Activated naive CD4-positive, alpha-beta T cell treated with anti-CD3 and anti-CD28 coated beads, Interleukin-2, amount 10 ng/mL, durations not matched to agents 7 days and 5 days (primary cell): ENCODE results near the gene PLIN1.

Experiments used
- CTCF ChIA-PET: fragments of 350-600 bp; sonication (Branson Sonifier 250); formaldehyde crosslinking; loops from one replicate; lab custom pipeline; 2021; ENCODE audit warnings: antibody characterized with exemption; lab: Charles Lee
- DNase-seq: peaks from one replicate; pipeline ENCODE4 v3.0.0-alpha.2; 2020
- H3K27ac Mint-ChIP-seq: one replicate; pipeline ENCODE4 v1.8.0; 2021; ENCODE audit warnings: mild to moderate bottlenecking, moderate library complexity, mixed read lengths
- H3K27me3 Mint-ChIP-seq: one replicate; pipeline ENCODE4 v1.8.0; 2021; ENCODE audit warnings: mild to moderate bottlenecking, mixed read lengths
- H3K36me3 Mint-ChIP-seq: one replicate; pipeline ENCODE4 v1.8.0; 2021; ENCODE audit warnings: mixed read lengths
- H3K4me1 Mint-ChIP-seq: one replicate; pipeline ENCODE4 v1.8.0; 2021; ENCODE audit warnings: mixed read lengths
- H3K4me3 Mint-ChIP-seq: one replicate; pipeline ENCODE4 v1.8.0; 2021; ENCODE audit warnings: mild to moderate bottlenecking, moderate library complexity, mixed read lengths
- H3K9me3 Mint-ChIP-seq: one replicate; pipeline ENCODE4 v1.8.0; 2021; ENCODE audit warnings: mixed read lengths

PLIN1 gene

GRCh38 chr15:89632563-89633430 lies 46.4 kb downstream of the PLIN1 start:
- Mint-ChIP-seq H3K27ac (no peak overlapping the region), H3K4me3 (no peak overlapping the region), H3K4me1 (no peaks in the 10 kb centered on the region), H3K36me3 (peaks cover 24% of the 10 kb centered on the region), H3K9me3 (peaks cover 12% of the 10 kb centered on the region), H3K27me3 (no peaks in the 10 kb centered on the region)
- CTCF ChIA-PET = no interaction called here
- no peak for DNase-seq

GRCh38 chr15:89631902-89632264 lies 47.3 kb downstream of the PLIN1 start:
- no peak for DNase-seq
- Mint-ChIP-seq H3K36me3 (peaks cover 28% of the 10 kb centered on the region), H3K9me3 (peaks cover 12% of the 10 kb centered on the region), H3K27me3 (no peaks in the 10 kb centered on the region), H3K27ac (no peak overlapping the region), H3K4me3 (no peak overlapping the region), H3K4me1 (no peaks in the 10 kb centered on the region)
- CTCF ChIA-PET = no interaction called here

- Mint-ChIP-seq H3K9me3 (peaks cover 12% of the 10 kb centered on the region), H3K4me1 (no peaks in the 10 kb centered on the region), H3K4me3 (no peak overlapping the region), H3K27me3 (no peaks in the 10 kb centered on the region), H3K36me3 (peaks cover 33% of the 10 kb centered on the region), H3K27ac (no peak overlapping the region)
- no peak for DNase-seq
- CTCF ChIA-PET = no interaction called here
Observed at GRCh38 chr15:89630974-89631901, 47.9 kb downstream of the PLIN1 start.

- DNase-seq = no peak
- Mint-ChIP-seq H3K27me3 (no peaks in the 10 kb centered on the region), H3K9me3 (peaks cover 8% of the 10 kb centered on the region), H3K4me3 (no peak overlapping the region), H3K36me3 (peaks cover 43% of the 10 kb centered on the region), H3K4me1 (no peaks in the 10 kb centered on the region), H3K27ac (no peak overlapping the region)
- CTCF ChIA-PET = no interaction called here
Observed at GRCh38 chr15:89630260-89630659, 48.9 kb downstream of the PLIN1 start.

- peaks cover 46% of the 10 kb centered on the region for H3K36me3 Mint-ChIP-seq
- CTCF ChIA-PET = no interaction called here
- H3K4me3 Mint-ChIP-seq = no peak overlapping the region
- H3K4me1 Mint-ChIP-seq = no peaks in the 10 kb centered on the region
- peaks cover 6% of the 10 kb centered on the region for H3K9me3 Mint-ChIP-seq
- DNase-seq = no peak
- H3K27ac Mint-ChIP-seq = no peak overlapping the region
- H3K27me3 Mint-ChIP-seq = no peaks in the 10 kb centered on the region
Observed at GRCh38 chr15:89629829-89630228, 49.3 kb downstream of the PLIN1 start.

- Mint-ChIP-seq H3K4me1 (no peaks in the 10 kb centered on the region), H3K9me3 (peaks cover 6% of the 10 kb centered on the region), H3K36me3 (peaks cover 53% of the 10 kb centered on the region), H3K4me3 (no peak overlapping the region), H3K27ac (no peak overlapping the region), H3K27me3 (no peaks in the 10 kb centered on the region)
- no peak for DNase-seq
- CTCF ChIA-PET = no interaction called here
Observed at GRCh38 chr15:89628806-89629715, 50.1 kb downstream of the PLIN1 start.

GRCh38 chr15:89628301-89628700 lies 50.9 kb downstream of the PLIN1 start:
- H3K36me3 Mint-ChIP-seq = peaks cover 61% of the 10 kb centered on the region
- H3K4me1 Mint-ChIP-seq = no peaks in the 10 kb centered on the region
- no peak overlapping the region for H3K4me3 Mint-ChIP-seq
- no peak for DNase-seq
- peaks cover 2% of the 10 kb centered on the region for H3K9me3 Mint-ChIP-seq
- CTCF ChIA-PET = no interaction called here
- no peaks in the 10 kb centered on the region for H3K27me3 Mint-ChIP-seq
- no peak overlapping the region for H3K27ac Mint-ChIP-seq

GRCh38 chr15:89627256-89627970 lies 51.8 kb downstream of the PLIN1 start:
- Mint-ChIP-seq H3K4me3 (no peak overlapping the region), H3K4me1 (no peaks in the 10 kb centered on the region), H3K9me3 (no peaks in the 10 kb centered on the region), H3K27me3 (no peaks in the 10 kb centered on the region), H3K36me3 (peaks cover 64% of the 10 kb centered on the region), H3K27ac (no peak overlapping the region)
- DNase-seq = no peak
- CTCF ChIA-PET = no interaction called here

GRCh38 chr15:89625716-89626115 lies 53.5 kb downstream of the PLIN1 start:
- peaks cover 66% of the 10 kb centered on the region for H3K36me3 Mint-ChIP-seq
- H3K4me1 Mint-ChIP-seq = no peaks in the 10 kb centered on the region
- no peak overlapping the region for H3K4me3 Mint-ChIP-seq
- H3K9me3 Mint-ChIP-seq = no peaks in the 10 kb centered on the region
- CTCF ChIA-PET = no interaction called here
- no peaks in the 10 kb centered on the region for H3K27me3 Mint-ChIP-seq
- no peak overlapping the region for H3K27ac Mint-ChIP-seq
- DNase-seq = no peak

GRCh38 chr15:89623165-89623564 lies 56.0 kb downstream of the PLIN1 start:
- CTCF ChIA-PET = no interaction called here
- Mint-ChIP-seq H3K36me3 (peaks cover 68% of the 10 kb centered on the region), H3K4me1 (no peaks in the 10 kb centered on the region), H3K4me3 (no peak overlapping the region), H3K27me3 (no peaks in the 10 kb centered on the region), H3K27ac (no peak overlapping the region), H3K9me3 (no peaks in the 10 kb centered on the region)
- no peak for DNase-seq

- Mint-ChIP-seq H3K36me3 (peaks cover 66% of the 10 kb centered on the region), H3K9me3 (no peaks in the 10 kb centered on the region), H3K27ac (peak overlapping the region; percentile 24), H3K4me3 (no peak overlapping the region), H3K27me3 (no peaks in the 10 kb centered on the region), H3K4me1 (no peaks in the 10 kb centered on the region)
- CTCF ChIA-PET = no interaction called here
- no peak for DNase-seq
Observed at GRCh38 chr15:89621547-89621946, 57.6 kb downstream of the PLIN1 start.

GRCh38 chr15:89616228-89616627 lies 62.9 kb downstream of the PLIN1 start:
- H3K27me3 Mint-ChIP-seq = no peaks in the 10 kb centered on the region
- CTCF ChIA-PET = no interaction called here
- no peaks in the 10 kb centered on the region for H3K4me1 Mint-ChIP-seq
- peaks cover 14% of the 10 kb centered on the region for H3K9me3 Mint-ChIP-seq
- H3K36me3 Mint-ChIP-seq = peaks cover 62% of the 10 kb centered on the region
- no peak overlapping the region for H3K4me3 Mint-ChIP-seq
- no peak overlapping the region for H3K27ac Mint-ChIP-seq
- no peak for DNase-seq

GRCh38 chr15:89615135-89615534 lies 64.0 kb downstream of the PLIN1 start:
- no peaks in the 10 kb centered on the region for H3K4me1 Mint-ChIP-seq
- DNase-seq = no peak
- no peak overlapping the region for H3K27ac Mint-ChIP-seq
- H3K36me3 Mint-ChIP-seq = peaks cover 71% of the 10 kb centered on the region
- peaks cover 17% of the 10 kb centered on the region for H3K9me3 Mint-ChIP-seq
- CTCF ChIA-PET = no interaction called here
- no peaks in the 10 kb centered on the region for H3K27me3 Mint-ChIP-seq
- no peak overlapping the region for H3K4me3 Mint-ChIP-seq
